Thyroid gland (tissue), 4 donors: ENCODE data around the gene MAPK4. TPM values are rescaled to one million over a fixed set of nuclear protein-coding genes. Genes with fewer than 3 reads are reported as not detected.
A peak's percentile ranks its signal among the peaks of the same experiment; 100 is the strongest.

Source experiments
- DNase-seq, 2 donors: peaks; one replicate each; pipeline ENCODE4 v3.0.0-alpha.2; 2019
- H3K27ac ChIP-seq, 3 donors: fragments of 200-600 bp; sonication (generic); 1 replicate in 2 of 3; 2 replicates in 1 of 3; pipeline ENCODE4 v1.5.1; 2016 to 2019; ENCODE audit warnings: mild to moderate bottlenecking in 1 of 3, moderate library complexity in 1 of 3
- H3K27me3 ChIP-seq: fragments of 200-600 bp; sonication (generic); one replicate; pipeline ENCODE4 v1.5.1; 2019
- H3K36me3 ChIP-seq, 2 donors: fragments of 200-600 bp; sonication (generic); one replicate each; pipeline ENCODE4 v1.5.1; 2016 to 2019
- H3K4me1 ChIP-seq, 2 donors: fragments of 200-600 bp; sonication (generic); one replicate each; pipeline ENCODE4 v1.5.1; 2017 to 2019
- H3K4me3 ChIP-seq, 3 donors: fragments of 200-600 bp; sonication (generic); replicated peaks in 1 of 3; 1 replicate in 2 of 3; 2 replicates in 1 of 3; pipeline ENCODE4 v1.5.1; 2016; ENCODE audit warnings: mild to moderate bottlenecking in 1 of 3
- H3K9me3 ChIP-seq: fragments of 200-600 bp; sonication (generic); one replicate; pipeline ENCODE4 v1.5.1; 2017
- POLR2A ChIP-seq, 2 donors: fragments of 450-650 bp; IDR thresholded peaks; one replicate each; pipeline ENCODE4 v1.6.1; 2017; ENCODE audit warnings: antibody characterized with exemption in 2 of 2, mild to moderate bottlenecking in 2 of 2, moderate library complexity in 1 of 2
- WGBS, 2 donors: methylation state at CpG; one replicate each; pipeline ENCODE4 v1.1.5; 2017; 5-methylcytosine and 5-hydroxymethylcytosine counted together
- intact Hi-C: fragments of 100-400 bp; cut with DNase I; formaldehyde crosslinking; loops from one replicate; pipeline ENCODE4 v1.15.1; 2023
- total RNA-seq, 4 donors: library from RNA; depleted of rRNA; stranded (reverse); fragments of >200 nt; gene quantifications; one replicate each; pipeline ENCODE4 v1.2.3, GENCODE V29; 2016
- TF ChIP-seq, protein P1 (sequence below), 6 experiments: fragments of 200-600 bp in 3 of 6; fragments of 450-650 bp in 3 of 6; sonication (generic) in 3 of 6; IDR thresholded peaks; one replicate each; pipeline ENCODE4 v1.5.1; 2016 to 2019; ENCODE audit warnings: antibody characterized with exemption in 6 of 6, mild to moderate bottlenecking in 2 of 6, inconsistent platforms in 1 of 6, moderate library complexity in 1 of 6

The MAPK4 gene
- total RNA-seq, 4 donors from 2014 or later, result 3.5 to 17.9 (median 11.4) TPM

DNA sequence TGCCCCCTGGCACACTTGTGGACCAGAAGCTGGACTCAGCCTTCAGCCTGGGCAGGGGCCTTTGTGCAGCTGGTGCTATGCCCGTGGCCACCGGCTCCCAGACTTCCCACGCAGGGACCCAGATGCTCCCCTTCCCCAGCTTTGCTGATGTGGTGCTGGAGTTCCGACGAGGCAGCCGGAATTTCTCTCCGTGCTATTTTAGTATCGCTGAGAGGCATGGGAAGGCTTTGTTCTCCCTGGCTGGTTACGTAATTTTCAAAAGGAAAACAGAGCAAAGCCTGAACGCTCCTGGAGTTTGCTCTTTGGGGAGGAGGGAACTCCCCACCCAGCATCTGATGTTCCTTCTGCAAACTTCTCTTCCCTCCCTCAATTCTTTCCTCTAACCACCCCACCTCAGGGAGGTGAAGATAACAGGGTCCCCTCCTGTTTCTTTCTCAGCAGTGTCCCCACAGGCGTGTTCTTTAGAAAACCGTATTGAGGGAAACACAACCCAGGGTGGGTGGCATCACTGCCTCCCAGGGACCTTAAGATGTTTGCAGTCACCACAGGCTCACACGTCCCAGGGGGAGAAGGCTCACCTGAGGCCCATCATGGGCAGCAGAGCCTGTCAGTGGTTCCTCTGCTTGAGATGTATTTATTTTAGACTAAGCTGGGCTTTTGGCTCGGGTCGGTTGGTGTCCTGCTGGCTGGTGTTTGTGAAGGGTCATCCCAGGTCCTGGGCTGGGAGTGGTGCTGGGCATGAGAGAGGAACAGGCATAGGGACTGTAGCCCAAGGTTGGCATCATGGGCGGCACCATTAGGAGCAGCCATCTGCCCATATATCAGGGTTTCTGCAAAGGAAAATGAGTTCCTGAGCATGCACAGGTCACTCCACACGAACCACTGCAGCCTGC lies 95.0 kb downstream of the MAPK4 start:
- WGBS, 2 donors, result 24 to 25% methylated on average over 13 to 17 of the region's 17 CpGs
- TF ChIP-seq POLR2A (IDR thresholded peaks at IDR 0.05), result peak in 1 of 2 donors; percentile 64
- TF ChIP-seq, protein P1, sequence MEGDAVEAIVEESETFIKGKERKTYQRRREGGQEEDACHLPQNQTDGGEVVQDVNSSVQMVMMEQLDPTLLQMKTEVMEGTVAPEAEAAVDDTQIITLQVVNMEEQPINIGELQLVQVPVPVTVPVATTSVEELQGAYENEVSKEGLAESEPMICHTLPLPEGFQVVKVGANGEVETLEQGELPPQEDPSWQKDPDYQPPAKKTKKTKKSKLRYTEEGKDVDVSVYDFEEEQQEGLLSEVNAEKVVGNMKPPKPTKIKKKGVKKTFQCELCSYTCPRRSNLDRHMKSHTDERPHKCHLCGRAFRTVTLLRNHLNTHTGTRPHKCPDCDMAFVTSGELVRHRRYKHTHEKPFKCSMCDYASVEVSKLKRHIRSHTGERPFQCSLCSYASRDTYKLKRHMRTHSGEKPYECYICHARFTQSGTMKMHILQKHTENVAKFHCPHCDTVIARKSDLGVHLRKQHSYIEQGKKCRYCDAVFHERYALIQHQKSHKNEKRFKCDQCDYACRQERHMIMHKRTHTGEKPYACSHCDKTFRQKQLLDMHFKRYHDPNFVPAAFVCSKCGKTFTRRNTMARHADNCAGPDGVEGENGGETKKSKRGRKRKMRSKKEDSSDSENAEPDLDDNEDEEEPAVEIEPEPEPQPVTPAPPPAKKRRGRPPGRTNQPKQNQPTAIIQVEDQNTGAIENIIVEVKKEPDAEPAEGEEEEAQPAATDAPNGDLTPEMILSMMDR (IDR thresholded peaks at IDR 0.05), result no peak
- peak; percentile 66 to 68 for DNase-seq
- no peaks in the 10 kb centered on the region for H3K9me3 ChIP-seq
- no peak overlapping the region for H3K4me3 ChIP-seq
- no peaks in the 10 kb centered on the region for H3K36me3 ChIP-seq
- no peaks in the 10 kb centered on the region for H3K27me3 ChIP-seq
- peaks cover 46 to 47% of the 10 kb centered on the region in 2 donors for H3K4me1 ChIP-seq
- intact Hi-C loops, result no loop called here
- H3K27ac ChIP-seq, result peak overlapping the region; percentile 90 to 95 (median 94)

DNA sequence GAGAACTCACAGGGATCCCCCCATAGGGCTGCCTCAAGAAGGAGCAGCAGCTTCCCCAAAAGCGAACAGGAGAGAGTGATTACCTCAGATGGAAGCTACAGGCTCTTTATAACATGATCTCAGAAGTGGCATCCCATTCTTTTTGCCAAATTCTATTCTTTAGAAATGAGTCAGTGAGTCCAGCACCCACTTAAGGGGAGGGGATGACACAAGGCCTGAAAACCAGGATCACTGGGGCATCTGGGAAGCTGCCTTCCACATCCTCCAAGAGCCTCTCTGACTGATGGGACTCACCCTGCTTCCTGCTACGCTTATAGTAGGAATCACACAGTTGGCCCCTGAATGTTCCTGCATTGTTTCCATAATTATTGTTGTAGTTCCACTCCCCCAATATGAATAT lies 96.5 kb downstream of the MAPK4 start:
- no peak for DNase-seq
- 91 to 98% methylated on average over 2 of the region's 2 CpGs for WGBS, 2 donors
- no peak overlapping the region for H3K27ac ChIP-seq
- peaks cover 33 to 34% of the 10 kb centered on the region in 2 donors for H3K4me1 ChIP-seq
- intact Hi-C loops, result no loop called here
- TF ChIP-seq POLR2A (IDR thresholded peaks at IDR 0.05), result no peak
- TF ChIP-seq, protein P1 (IDR thresholded peaks at IDR 0.05), result no peak
- H3K4me3 ChIP-seq, result no peak overlapping the region
- no peaks in the 10 kb centered on the region for H3K9me3 ChIP-seq
- H3K27me3 ChIP-seq, result no peaks in the 10 kb centered on the region
- no peaks in the 10 kb centered on the region for H3K36me3 ChIP-seq

DNA sequence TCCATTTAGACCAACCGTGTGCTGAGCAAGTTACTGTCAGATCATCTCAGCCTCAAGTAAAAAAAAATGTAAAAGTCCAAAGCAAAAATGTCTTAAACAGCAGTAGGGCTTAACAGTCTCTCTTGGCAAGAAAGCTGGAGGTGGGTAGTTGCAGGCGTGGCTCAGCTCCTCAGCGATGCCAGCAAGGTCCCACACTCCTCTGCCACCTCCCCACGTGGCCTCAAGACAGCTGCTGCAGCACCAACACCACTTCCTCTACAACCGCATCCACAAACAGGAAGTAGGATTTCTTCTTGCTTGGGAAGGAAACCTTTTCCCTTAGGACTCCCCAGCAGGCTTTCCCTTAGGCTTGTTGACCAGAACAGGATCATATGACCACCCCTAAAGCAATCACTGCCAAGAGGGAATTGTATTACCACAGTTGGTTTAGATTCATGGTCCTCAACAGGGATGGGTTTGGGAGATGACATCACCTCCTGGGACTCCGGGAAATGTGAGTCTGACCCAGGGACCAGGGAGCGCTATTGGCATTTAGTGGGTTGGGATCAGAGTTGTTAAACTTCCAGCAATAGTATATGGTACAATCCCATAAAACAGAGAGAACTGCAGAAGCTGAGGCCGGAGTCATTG lies 97.1 kb downstream of the MAPK4 start:
- no peak for TF ChIP-seq POLR2A (IDR thresholded peaks at IDR 0.05)
- TF ChIP-seq, protein P1 (IDR thresholded peaks at IDR 0.05), result no peak

DNA sequence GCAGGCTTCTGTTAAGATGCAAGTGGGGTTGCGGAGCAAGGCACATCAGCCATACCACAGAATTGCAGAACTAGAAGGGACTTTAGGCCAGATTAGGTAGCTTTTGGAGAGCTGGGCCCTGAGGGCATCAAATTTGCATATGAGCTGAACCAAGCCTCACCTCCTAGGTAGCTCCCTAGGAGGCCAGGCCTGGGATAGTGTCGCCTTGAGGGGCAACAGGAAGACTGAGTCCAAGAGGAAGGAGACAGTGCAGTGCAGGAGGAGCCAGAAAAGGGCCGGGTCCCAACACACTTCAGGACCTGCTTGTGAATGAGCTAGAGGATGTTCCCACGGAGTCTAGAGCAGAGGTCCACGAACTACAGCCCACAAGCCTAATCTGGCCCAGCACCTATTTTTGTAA lies 98.7 kb downstream of the MAPK4 start:
- no peaks in the 10 kb centered on the region for H3K27me3 ChIP-seq
- peaks cover 36% of the 10 kb centered on the region in 2 donors for H3K4me1 ChIP-seq
- intact Hi-C loops, result no loop called here
- WGBS, 2 donors, result 82 to 97% methylated on average over 5 of the region's 5 CpGs
- H3K9me3 ChIP-seq, result no peaks in the 10 kb centered on the region
- TF ChIP-seq, protein P1 (IDR thresholded peaks at IDR 0.05), result no peak
- TF ChIP-seq POLR2A (IDR thresholded peaks at IDR 0.05), result no peak
- DNase-seq, result no peak
- no peak overlapping the region for H3K4me3 ChIP-seq
- no peaks in the 10 kb centered on the region for H3K36me3 ChIP-seq
- H3K27ac ChIP-seq, result peak overlapping the region in 2 of 3 donors; percentile 48 to 64

More for the DNA sequence above, 97.1 kb downstream of the MAPK4 start:
- Histone ChIP-seq H3K9me3 (no peaks in the 10 kb centered on the region), H3K4me1 (peaks cover 29 to 32% of the 10 kb centered on the region in 2 donors), H3K27ac (no peak overlapping the region), H3K4me3 (no peak overlapping the region), H3K27me3 (no peaks in the 10 kb centered on the region), H3K36me3 (no peaks in the 10 kb centered on the region)
- no peak for DNase-seq
- 89 to 90% methylated on average over 8 of the region's 8 CpGs for WGBS, 2 donors
- intact Hi-C loops, result no loop called here
